Activated T-cell treated with anti-CD3 and anti-CD28 coated beads, Interleukin-2, amount 50 U/mL, for 72 hours (primary cell): ENCODE data around the gene LRRN3. TPM values are rescaled to one million over a fixed set of nuclear protein-coding genes. Genes with fewer than 3 reads are reported as not detected.

ENCODE experiments used
- ATAC-seq, 2 donors: fragments of 150-1000 bp; cut with Tn5 transposase; replicated peaks in 1 of 2; 2 replicates each; pipeline ENCODE4 v1.10.0; 2021; ENCODE audit warnings: moderate library complexity in 2 of 2, mild to moderate bottlenecking in 1 of 2
- DNase-seq, 2 donors: peaks; one replicate each; pipeline ENCODE4 v3.0.0; 2021 to 2022; ENCODE audit warnings: mixed read lengths in 1 of 2
- H3K27ac Mint-ChIP-seq: one replicate; pipeline ENCODE4 v1.8.0; 2022; ENCODE audit warnings: mild to moderate bottlenecking, moderate library complexity, mixed read lengths
- H3K27me3 Mint-ChIP-seq: one replicate; pipeline ENCODE4 v1.8.0; 2022; ENCODE audit warnings: low read depth, mixed read lengths
- H3K36me3 Mint-ChIP-seq, 2 donors: one replicate each; pipeline ENCODE4 v1.8.0; 2022; ENCODE audit warnings: mixed read lengths in 2 of 2, mild to moderate bottlenecking in 1 of 2; ENCODE audit not compliant: insufficient read depth in 2 of 2
- H3K4me1 Mint-ChIP-seq: one replicate; pipeline ENCODE4 v1.8.0; 2022; ENCODE audit warnings: low read depth, mixed read lengths
- H3K4me3 Mint-ChIP-seq, 2 donors: one replicate each; pipeline ENCODE4 v1.8.0; 2022; ENCODE audit warnings: mild to moderate bottlenecking in 2 of 2, mixed read lengths in 2 of 2, moderate library complexity in 2 of 2
- H3K9me3 Mint-ChIP-seq, 2 donors: one replicate each; pipeline ENCODE4 v1.8.0; 2022; ENCODE audit warnings: mixed read lengths in 2 of 2
- total RNA-seq, 2 donors: library from RNA; stranded (reverse); gene quantifications; one replicate each; pipeline ENCODE4 v1.2.3, GENCODE V29; 2022

The LRRN3 gene
- total RNA-seq, 2 donors from 2014 or later: 15.3 to 24.0 TPM

DNA sequence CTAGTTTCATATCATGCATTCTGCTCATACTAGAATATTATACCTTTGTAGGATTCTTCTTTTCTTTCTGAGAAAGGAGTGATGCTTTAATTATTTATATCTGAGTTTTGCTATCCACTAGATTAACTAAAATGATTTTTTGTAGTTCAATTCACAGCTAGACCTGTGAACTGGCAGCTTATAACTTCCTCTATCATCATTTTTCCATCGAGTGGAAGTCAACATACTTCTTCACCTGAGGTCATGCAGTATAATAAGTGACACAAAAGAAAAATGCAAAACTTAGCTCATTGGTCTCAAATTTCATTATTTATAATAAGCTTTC lies 8.0 kb downstream of the LRRN3 start:
- no peaks in the 10 kb centered on the region for H3K9me3 Mint-ChIP-seq
- H3K36me3 Mint-ChIP-seq: peaks cover 2 to 26% of the 10 kb centered on the region in 2 donors
- peaks cover 76% of the 10 kb centered on the region for H3K4me1 Mint-ChIP-seq
- peak overlapping the region; percentile 70 for H3K27ac Mint-ChIP-seq
- no peaks in the 10 kb centered on the region for H3K27me3 Mint-ChIP-seq
- ATAC-seq (no peak), DNase-seq (no peak)
- H3K4me3 Mint-ChIP-seq: peak overlapping the region; percentile 42 to 88

DNA sequence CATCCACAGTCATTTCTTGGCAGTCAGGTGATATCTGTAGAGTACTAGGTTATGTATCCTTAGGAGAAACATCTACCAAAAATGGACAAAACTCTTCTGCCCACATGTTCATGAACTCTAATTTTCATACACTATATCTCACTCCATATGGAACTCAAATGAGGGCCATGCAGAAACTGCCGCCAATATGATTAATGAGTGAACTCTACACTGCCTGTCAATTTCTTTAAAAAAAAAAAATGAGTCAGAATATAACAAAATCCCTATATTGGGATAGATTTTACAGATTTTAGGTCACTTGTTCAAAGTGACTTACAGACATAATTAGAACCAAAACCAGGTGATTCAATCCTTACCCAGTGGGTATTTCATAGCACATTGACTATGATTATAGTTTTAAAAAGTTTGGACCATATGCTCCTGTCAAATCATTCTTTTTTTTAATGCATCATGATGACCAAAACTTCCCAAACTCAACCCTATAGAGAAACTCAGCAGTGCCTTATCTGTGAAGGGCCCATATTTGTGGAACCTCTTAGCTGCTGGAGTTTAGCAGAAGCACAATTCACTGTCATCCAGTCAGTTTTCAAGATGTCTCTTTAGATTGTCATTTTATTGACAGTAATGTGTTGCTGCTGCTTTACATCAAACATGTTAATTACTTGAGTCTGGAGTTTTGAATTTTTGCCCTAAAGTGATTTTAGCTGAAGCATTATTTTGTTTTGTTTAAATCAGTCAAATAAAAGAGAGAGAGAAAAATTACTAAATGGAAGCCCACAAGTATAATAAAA lies 11.1 kb downstream of the LRRN3 start:
- Mint-ChIP-seq H3K9me3 (no peaks in the 10 kb centered on the region), H3K36me3 (peaks cover 2 to 33% of the 10 kb centered on the region in 2 donors), H3K4me1 (peaks cover 77% of the 10 kb centered on the region), H3K4me3 (peak overlapping the region in 1 of 2 donors; percentile 50), H3K27ac (peak overlapping the region; percentile 69), H3K27me3 (no peaks in the 10 kb centered on the region)
- no peak for DNase-seq
- peak; percentile 41 to 66 for ATAC-seq

DNA sequence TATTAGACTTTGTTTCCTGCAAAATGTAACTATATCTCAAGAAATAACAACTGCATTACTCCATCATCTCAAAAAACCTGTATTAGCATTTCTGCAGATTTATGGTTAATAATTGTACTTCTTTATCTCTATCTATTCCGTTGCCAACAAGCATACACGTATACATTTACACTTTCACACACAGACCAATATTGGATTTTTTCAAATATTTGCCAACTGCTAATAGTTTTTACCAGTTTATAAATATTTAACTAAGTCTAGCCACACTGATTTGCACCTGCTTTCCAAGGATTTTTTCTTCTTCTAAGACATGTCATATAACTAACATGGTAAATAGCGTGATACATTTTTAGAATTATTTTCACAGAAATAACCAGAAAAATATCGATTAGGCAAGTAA lies 12.2 kb downstream of the LRRN3 start:
- ATAC-seq (no peak), DNase-seq (no peak)
- H3K27ac Mint-ChIP-seq: peak overlapping the region; percentile 85
- no peaks in the 10 kb centered on the region for H3K9me3 Mint-ChIP-seq
- peaks cover 2 to 33% of the 10 kb centered on the region in 2 donors for H3K36me3 Mint-ChIP-seq
- peaks cover 72% of the 10 kb centered on the region for H3K4me1 Mint-ChIP-seq
- no peaks in the 10 kb centered on the region for H3K27me3 Mint-ChIP-seq
- peak overlapping the region; percentile 13 to 73 for H3K4me3 Mint-ChIP-seq

DNA sequence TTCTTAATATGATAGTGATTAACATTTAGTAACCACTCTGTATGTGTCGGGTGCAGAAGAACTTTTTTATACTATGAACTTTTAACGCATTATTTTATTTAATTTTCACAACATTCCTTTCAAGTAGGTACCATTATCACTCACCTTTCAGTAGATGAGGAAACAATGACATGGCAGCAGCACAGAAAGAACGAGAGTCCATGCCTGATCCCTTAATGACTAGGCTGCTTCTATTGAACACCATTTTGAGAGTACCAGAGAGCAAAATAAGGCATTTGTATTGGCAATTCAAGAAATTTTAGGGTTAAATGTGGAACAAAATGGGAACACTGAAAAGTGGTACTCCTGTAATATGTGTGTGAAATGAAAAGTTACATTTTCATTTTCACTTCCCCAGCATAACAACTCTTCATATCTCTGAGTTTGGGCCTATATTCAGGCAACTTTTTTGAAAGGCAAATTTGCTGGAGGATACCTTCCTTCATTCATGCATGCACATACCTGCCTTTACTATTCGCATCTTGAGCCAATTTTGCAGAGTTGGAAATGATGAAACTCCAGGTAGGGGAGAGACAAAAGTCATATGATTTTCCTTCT lies 12.8 kb downstream of the LRRN3 start:
- no peaks in the 10 kb centered on the region for H3K27me3 Mint-ChIP-seq
- DNase-seq (no peak), ATAC-seq (peak; percentile 65 to 72)
- no peaks in the 10 kb centered on the region for H3K9me3 Mint-ChIP-seq
- H3K4me3 Mint-ChIP-seq: peak overlapping the region; percentile 52 to 73
- H3K27ac Mint-ChIP-seq: peak overlapping the region; percentile 85
- peaks cover 2 to 38% of the 10 kb centered on the region in 2 donors for H3K36me3 Mint-ChIP-seq
- H3K4me1 Mint-ChIP-seq: peaks cover 71% of the 10 kb centered on the region

DNA sequence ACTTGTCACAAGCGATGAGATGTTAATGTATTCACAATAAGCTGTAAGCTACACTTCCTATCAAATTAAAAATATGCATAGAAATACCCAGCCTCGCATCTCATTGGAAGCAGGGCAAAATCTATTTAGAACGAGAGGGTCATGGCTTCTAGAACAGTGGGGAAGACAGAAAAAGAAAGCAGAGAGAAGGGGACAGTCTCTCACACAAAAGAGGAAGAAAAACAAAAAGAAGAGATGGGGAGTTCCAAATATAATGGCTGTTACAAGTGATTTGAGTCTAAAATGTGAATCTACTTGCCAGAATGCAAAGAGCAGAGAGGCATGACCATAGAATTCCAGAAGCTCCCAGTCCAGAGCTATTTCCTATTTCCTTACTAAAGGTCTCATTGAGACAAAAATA lies 13.8 kb downstream of the LRRN3 start:
- H3K4me1 Mint-ChIP-seq: peaks cover 68% of the 10 kb centered on the region

DNA sequence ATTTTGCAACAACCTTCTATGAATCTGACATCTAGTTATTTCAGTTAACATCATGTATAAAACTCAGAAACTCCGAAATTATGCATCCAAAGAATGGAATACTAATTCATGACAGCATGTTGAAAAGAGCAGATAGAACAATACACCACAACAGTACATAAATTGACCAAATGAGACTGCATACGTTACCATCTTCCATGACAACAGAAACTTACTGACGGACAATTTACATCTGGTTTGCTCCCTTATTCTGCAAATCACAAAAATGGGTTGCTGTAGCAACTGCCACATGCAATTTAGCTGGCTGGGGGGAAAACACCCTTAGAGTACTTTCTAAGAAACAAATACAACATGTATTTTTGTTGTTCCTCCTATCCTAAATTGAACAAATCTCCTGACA lies 14.3 kb downstream of the LRRN3 start:
- Mint-ChIP-seq H3K27ac (no peak overlapping the region), H3K36me3 (peaks cover 2 to 38% of the 10 kb centered on the region in 2 donors), H3K4me1 (peaks cover 68% of the 10 kb centered on the region), H3K9me3 (no peaks in the 10 kb centered on the region), H3K4me3 (no peak overlapping the region), H3K27me3 (no peaks in the 10 kb centered on the region)
- no peak for ATAC-seq
- no peak for DNase-seq

More for the DNA sequence above, 13.8 kb downstream of the LRRN3 start:
- Mint-ChIP-seq H3K36me3 (peaks cover 2 to 40% of the 10 kb centered on the region in 2 donors), H3K4me3 (peak overlapping the region in 1 of 2 donors; percentile 73), H3K27ac (peak overlapping the region; percentile 85), H3K27me3 (no peaks in the 10 kb centered on the region), H3K9me3 (no peaks in the 10 kb centered on the region)
- DNase-seq: no peak
- no peak for ATAC-seq

DNA sequence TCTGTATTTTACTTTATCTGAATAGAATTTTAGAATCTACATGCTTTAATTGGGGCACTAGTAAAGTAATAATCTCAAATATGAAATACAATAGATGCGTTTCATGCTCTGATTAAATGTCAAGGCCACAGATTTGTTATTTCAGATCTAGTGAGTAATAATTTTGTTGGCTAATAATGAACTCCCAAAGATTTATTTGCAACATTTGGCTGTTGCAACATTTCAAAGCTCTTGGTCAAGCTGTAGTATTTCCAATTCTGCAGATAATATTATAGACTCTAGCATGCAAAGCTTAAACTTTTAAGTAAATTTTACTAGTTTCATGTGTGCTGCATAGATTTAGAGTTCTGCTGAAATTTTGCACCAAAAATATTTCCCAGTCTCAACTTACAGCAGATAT lies 16.7 kb downstream of the LRRN3 start:
- DNase-seq (no peak), ATAC-seq (no peak)
- H3K27ac Mint-ChIP-seq: no peak overlapping the region
- H3K4me3 Mint-ChIP-seq: no peak overlapping the region
- peaks cover 57% of the 10 kb centered on the region for H3K4me1 Mint-ChIP-seq
- H3K36me3 Mint-ChIP-seq: peaks cover 3 to 31% of the 10 kb centered on the region in 2 donors
- H3K9me3 Mint-ChIP-seq: no peaks in the 10 kb centered on the region
- no peaks in the 10 kb centered on the region for H3K27me3 Mint-ChIP-seq

DNA sequence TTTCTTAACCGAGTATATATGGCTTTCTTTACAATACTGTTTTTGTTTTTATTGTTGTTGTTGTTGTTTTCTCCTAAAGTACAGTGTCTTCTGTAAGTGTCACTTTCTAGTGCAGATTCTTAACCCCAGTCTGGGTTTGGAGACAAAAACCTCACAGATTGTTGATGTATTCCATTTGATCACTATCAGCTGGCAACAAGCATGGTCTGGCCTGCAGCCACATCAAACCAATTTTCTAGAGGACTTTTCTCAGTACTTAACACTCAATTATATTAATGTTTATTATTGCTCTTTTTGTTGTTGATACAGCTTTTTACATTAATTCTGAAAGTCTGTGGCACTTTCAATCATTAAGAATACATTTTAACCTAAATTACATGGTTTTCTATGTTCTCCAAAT lies 17.1 kb downstream of the LRRN3 start:
- DNase-seq: no peak
- H3K27me3 Mint-ChIP-seq: no peaks in the 10 kb centered on the region
- H3K4me3 Mint-ChIP-seq: peak overlapping the region in 1 of 2 donors; percentile 25
- H3K9me3 Mint-ChIP-seq: no peaks in the 10 kb centered on the region
- H3K4me1 Mint-ChIP-seq: peaks cover 61% of the 10 kb centered on the region
- peaks cover 3 to 33% of the 10 kb centered on the region in 2 donors for H3K36me3 Mint-ChIP-seq
- no peak for ATAC-seq
- H3K27ac Mint-ChIP-seq: no peak overlapping the region

DNA sequence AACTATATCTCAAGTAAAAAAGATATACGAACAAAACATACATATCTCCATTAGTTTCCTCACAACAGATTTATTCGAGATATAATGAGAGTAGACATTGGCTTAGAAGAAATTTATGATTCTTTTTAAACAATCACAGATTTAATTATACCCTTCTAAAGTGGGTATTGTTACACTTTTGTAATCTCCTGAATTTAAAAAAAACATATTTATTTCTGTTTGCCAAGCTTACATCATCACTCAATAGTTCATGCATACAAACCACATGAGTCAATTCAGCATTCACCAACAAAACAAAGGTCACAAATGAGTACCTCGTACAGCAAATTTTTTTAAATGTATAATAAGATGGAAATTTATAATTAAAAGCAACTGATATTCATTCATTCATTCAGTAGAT lies 17.6 kb downstream of the LRRN3 start:
- H3K36me3 Mint-ChIP-seq: peaks cover 3 to 30% of the 10 kb centered on the region in 2 donors
- no peak overlapping the region for H3K4me3 Mint-ChIP-seq
- H3K27me3 Mint-ChIP-seq: no peaks in the 10 kb centered on the region
- H3K4me1 Mint-ChIP-seq: peaks cover 61% of the 10 kb centered on the region
- ATAC-seq (no peak), DNase-seq (no peak)
- no peak overlapping the region for H3K27ac Mint-ChIP-seq
- no peaks in the 10 kb centered on the region for H3K9me3 Mint-ChIP-seq

DNA sequence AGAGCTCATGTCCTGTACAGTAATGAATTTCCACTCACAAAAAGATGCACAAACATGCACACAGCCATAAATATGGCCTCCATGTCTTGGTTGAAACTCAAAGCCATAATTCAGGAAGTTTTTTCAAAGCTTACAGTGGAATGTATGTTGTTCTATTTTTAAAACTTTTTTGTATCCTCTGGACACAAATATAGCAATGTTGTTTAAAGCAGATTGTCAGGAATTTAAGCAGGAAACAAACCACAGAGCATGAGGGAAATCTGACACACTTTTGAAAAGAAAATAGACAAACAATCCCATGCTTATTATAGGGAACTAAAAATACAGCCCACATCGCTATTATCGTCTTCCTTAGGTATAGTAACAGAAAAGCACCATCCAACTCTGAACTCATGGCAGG lies 21.5 kb downstream of the LRRN3 start:
- Mint-ChIP-seq H3K36me3 (peaks cover 1 to 22% of the 10 kb centered on the region in 2 donors), H3K4me3 (peak overlapping the region in 1 of 2 donors; percentile 43), H3K4me1 (peaks cover 51% of the 10 kb centered on the region), H3K27me3 (no peaks in the 10 kb centered on the region), H3K27ac (peak overlapping the region; percentile 96), H3K9me3 (no peaks in the 10 kb centered on the region)
- no peak for ATAC-seq
- no peak for DNase-seq

DNA sequence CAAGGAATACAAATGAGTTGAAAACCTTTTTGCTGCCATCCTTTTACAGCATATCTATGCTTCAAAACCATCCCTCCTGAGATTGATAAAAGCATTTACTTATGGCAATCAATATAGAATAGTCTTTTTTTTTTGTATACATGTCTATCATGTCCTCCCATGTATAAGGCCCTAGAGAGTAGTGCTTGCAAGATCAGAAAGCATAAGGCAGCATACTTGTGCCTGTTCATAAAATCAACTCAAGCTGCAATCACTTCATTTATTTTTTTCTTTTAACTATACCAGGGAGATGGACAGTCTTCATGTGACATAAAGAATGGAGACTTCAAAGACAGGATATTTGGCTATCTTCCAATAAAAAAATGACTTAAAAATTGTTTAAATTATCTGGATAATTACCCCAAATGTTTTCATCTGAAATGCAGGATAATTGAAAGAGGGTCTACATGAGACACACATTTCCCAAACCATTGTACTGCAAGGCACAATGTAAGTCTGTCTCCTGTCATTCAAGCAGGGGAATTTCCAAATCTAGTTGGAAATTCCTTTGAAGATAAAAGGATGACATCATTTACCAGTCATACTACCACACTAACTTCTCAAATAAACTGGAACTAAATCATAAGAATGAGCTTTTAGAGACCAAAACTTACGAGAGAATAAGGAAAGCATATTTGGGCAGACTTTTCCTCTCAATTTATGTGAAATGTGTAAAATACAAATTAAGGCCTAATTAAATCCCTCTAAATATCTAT lies 22.5 kb downstream of the LRRN3 start:
- DNase-seq (no peak), ATAC-seq (peak; percentile 82 to 90)
- Mint-ChIP-seq H3K27me3 (no peaks in the 10 kb centered on the region), H3K9me3 (no peaks in the 10 kb centered on the region), H3K27ac (peak overlapping the region; percentile 96), H3K4me1 (peaks cover 45% of the 10 kb centered on the region), H3K36me3 (peaks cover 1 to 25% of the 10 kb centered on the region in 2 donors), H3K4me3 (peak overlapping the region; percentile 57 to 64)

DNA sequence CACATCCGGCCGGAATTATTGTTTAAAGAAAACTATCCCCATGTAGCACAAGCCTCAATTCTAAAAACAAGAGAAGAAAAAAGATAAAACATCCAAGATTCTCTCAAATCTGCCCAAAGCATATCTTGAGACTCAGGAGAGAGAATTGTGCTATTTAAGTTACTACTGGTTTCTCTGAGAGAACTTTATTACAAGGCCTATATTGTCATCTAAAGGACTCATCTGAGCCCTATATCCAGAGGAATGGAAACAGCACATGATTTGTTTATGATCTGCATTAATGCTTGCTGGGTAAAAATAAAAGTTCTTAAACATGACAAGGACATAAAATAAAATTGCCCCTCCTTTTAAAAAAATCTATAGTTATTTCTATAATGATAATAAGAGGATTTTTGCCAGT lies 25.0 kb downstream of the LRRN3 start:
- Mint-ChIP-seq H3K27me3 (no peaks in the 10 kb centered on the region), H3K4me3 (no peak overlapping the region), H3K4me1 (peaks cover 36% of the 10 kb centered on the region), H3K9me3 (peaks cover 0 to 3% of the 10 kb centered on the region in 2 donors), H3K27ac (peak overlapping the region; percentile 46), H3K36me3 (peaks cover 4 to 29% of the 10 kb centered on the region in 2 donors)
- no peak for DNase-seq
- no peak for ATAC-seq

DNA sequence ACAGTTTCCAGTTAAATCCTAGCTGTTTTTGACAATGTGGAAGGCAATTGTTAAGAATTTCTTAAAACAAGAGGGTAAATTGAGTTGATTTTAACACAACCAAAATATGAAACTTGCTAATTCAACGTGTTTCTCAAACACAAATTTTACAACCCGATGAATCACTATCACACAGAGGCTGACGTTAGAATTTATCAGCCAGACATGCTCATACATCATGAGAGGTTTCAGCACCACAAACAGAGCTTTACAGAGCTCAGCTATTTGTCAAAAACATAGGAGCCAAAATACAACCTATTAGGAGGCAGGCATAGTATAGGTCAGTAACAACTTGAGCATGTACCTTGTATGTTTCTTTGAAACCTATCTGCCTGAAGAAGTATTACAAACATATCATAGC lies 36.1 kb downstream of the LRRN3 start:
- H3K4me1 Mint-ChIP-seq: no peaks in the 10 kb centered on the region
- no peaks in the 10 kb centered on the region for H3K27me3 Mint-ChIP-seq
- DNase-seq (no peak), ATAC-seq (no peak)
- H3K36me3 Mint-ChIP-seq: peaks cover 0 to 15% of the 10 kb centered on the region in 2 donors
- no peak overlapping the region for H3K4me3 Mint-ChIP-seq
- H3K27ac Mint-ChIP-seq: no peak overlapping the region
- H3K9me3 Mint-ChIP-seq: no peaks in the 10 kb centered on the region
